ENCODE results near the gene KCTD17. TPM values are rescaled to one million over a fixed set of nuclear protein-coding genes. Genes with fewer than 3 reads are reported as not detected.
A peak's percentile ranks its signal among the peaks of the same experiment; 100 is the strongest.

The KCTD17 gene
- total and polyA plus RNA-seq, 2 of the 13 experiments (the other 11 are each of a cell fraction or from before 2014, with no cell fraction given), result 5.3 to 11.7 TPM

DNA sequence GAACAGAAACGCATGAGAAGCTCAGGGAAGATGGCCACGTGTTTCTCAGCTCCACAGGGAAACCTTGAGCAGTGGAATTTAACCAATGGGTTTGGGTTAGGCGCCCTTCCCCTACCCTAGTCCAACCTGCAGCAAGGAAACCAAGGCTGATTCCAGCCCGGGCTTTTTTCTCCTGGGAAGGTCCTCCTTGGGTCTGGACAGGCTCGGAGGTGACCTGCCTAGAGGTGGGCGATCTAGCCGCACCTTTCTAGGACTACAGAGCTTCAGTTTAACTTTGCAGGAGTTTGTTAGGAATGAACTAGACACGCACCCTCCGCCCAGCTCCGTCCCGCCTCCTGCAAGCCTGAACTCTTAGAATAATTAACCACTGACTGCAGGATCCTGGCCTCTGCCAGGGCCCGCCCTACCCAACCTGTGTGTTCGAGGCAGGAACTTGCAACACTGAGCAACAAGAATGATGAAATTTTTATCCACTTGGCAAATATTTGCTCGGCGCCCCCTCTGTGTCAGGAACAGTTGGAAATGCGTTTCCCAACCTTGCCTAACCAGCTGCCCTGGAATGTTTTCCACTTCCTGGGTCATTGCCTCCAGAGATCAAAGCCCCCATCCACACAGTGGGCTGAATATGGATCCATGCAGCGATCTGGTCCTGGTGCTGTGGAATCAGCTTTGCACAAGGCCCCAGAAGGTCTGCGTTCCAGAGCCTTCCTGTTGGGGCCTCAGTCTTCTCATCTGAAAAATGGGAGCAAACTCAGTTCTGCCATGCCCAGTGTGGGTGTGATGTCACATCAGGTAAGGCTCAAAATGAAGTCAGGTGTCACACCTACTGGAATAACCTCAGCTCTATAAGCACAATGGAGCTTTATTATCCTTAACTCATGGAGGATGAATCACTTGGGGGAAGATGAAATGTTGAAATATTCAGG lies 18.7 kb upstream of the KCTD17 start (continued):
- TF ChIP-seq, protein P1, sequence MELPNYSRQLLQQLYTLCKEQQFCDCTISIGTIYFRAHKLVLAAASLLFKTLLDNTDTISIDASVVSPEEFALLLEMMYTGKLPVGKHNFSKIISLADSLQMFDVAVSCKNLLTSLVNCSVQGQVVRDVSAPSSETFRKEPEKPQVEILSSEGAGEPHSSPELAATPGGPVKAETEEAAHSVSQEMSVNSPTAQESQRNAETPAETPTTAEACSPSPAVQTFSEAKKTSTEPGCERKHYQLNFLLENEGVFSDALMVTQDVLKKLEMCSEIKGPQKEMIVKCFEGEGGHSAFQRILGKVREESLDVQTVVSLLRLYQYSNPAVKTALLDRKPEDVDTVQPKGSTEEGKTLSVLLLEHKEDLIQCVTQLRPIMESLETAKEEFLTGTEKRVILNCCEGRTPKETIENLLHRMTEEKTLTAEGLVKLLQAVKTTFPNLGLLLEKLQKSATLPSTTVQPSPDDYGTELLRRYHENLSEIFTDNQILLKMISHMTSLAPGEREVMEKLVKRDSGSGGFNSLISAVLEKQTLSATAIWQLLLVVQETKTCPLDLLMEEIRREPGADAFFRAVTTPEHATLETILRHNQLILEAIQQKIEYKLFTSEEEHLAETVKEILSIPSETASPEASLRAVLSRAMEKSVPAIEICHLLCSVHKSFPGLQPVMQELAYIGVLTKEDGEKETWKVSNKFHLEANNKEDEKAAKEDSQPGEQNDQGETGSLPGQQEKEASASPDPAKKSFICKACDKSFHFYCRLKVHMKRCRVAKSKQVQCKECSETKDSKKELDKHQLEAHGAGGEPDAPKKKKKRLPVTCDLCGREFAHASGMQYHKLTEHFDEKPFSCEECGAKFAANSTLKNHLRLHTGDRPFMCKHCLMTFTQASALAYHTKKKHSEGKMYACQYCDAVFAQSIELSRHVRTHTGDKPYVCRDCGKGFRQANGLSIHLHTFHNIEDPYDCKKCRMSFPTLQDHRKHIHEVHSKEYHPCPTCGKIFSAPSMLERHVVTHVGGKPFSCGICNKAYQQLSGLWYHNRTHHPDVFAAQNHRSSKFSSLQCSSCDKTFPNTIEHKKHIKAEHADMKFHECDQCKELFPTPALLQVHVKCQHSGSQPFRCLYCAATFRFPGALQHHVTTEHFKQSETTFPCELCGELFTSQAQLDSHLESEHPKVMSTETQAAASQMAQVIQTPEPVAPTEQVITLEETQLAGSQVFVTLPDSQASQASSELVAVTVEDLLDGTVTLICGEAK (IDR thresholded peaks at IDR 0.05), result no peak
- TF ChIP-seq, protein P1 (CRISPR knock-in tag; IDR thresholded peaks at IDR 0.05), result peak; percentile 56; the same call in 1 of the 2 replicates
- TF ChIP-seq RNF2 (conservative IDR thresholded peaks at IDR 0.05; ENCODE audit: low read depth), result no peak
- TF ChIP-seq HOXA3 (CRISPR knock-in tag; IDR thresholded peaks at IDR 0.05), result peak; percentile 95
- TF ChIP-seq ZNF652 (CRISPR knock-in tag; IDR thresholded peaks at IDR 0.05; ENCODE audit: borderline replicate concordance, low read depth), result peak; percentile 41; the same call in 1 of the 2 replicates
- TF ChIP-seq REXO4 (CRISPR knock-in tag; IDR thresholded peaks at IDR 0.05; ENCODE audit: borderline replicate concordance), result 0 out of 2 replicates have a peak, but pooled peaks have one; percentile 67
- TF ChIP-seq TP53 (CRISPR knock-in tag; conservative IDR thresholded peaks at IDR 0.05), result peak; percentile 19; the same call in 1 of the 2 replicates
- TF ChIP-seq, protein P2, sequence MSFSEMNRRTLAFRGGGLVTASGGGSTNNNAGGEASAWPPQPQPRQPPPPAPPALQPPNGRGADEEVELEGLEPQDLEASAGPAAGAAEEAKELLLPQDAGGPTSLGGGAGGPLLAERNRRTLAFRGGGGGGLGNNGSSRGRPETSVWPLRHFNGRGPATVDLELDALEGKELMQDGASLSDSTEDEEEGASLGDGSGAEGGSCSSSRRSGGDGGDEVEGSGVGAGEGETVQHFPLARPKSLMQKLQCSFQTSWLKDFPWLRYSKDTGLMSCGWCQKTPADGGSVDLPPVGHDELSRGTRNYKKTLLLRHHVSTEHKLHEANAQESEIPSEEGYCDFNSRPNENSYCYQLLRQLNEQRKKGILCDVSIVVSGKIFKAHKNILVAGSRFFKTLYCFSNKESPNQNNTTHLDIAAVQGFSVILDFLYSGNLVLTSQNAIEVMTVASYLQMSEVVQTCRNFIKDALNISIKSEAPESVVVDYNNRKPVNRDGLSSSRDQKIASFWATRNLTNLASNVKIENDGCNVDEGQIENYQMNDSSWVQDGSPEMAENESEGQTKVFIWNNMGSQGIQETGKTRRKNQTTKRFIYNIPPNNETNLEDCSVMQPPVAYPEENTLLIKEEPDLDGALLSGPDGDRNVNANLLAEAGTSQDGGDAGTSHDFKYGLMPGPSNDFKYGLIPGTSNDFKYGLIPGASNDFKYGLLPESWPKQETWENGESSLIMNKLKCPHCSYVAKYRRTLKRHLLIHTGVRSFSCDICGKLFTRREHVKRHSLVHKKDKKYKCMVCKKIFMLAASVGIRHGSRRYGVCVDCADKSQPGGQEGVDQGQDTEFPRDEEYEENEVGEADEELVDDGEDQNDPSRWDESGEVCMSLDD (CRISPR knock-in tag; IDR thresholded peaks at IDR 0.05; ENCODE audit: borderline replicate concordance), result peak; percentile 83; the same call in 1 of the 2 replicates
- peak; percentile 66; the same call in 1 of the 2 replicates for TF ChIP-seq NKX3-1 (CRISPR knock-in tag; IDR thresholded peaks at IDR 0.05)
- peak; percentile 92 for TF ChIP-seq POLR2AphosphoS5 (IDR thresholded peaks at IDR 0.05; ENCODE audit: low read depth, low read length)
- TF ChIP-seq STAG1 (CRISPR knock-in tag; IDR thresholded peaks at IDR 0.05), result no peak
- peak; percentile 93; the same call in 1 of the 2 replicates for TF ChIP-seq SNAPC2 (CRISPR knock-in tag; IDR thresholded peaks at IDR 0.05)
- TF ChIP-seq, protein P3, sequence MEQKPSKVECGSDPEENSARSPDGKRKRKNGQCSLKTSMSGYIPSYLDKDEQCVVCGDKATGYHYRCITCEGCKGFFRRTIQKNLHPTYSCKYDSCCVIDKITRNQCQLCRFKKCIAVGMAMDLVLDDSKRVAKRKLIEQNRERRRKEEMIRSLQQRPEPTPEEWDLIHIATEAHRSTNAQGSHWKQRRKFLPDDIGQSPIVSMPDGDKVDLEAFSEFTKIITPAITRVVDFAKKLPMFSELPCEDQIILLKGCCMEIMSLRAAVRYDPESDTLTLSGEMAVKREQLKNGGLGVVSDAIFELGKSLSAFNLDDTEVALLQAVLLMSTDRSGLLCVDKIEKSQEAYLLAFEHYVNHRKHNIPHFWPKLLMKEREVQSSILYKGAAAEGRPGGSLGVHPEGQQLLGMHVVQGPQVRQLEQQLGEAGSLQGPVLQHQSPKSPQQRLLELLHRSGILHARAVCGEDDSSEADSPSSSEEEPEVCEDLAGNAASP (CRISPR knock-in tag; IDR thresholded peaks at IDR 0.05; ENCODE audit: borderline replicate concordance), result peak; percentile 96
- peak; percentile 77 for TF ChIP-seq ZBTB38 (CRISPR knock-in tag; IDR thresholded peaks at IDR 0.05)
- TF ChIP-seq, protein P4, sequence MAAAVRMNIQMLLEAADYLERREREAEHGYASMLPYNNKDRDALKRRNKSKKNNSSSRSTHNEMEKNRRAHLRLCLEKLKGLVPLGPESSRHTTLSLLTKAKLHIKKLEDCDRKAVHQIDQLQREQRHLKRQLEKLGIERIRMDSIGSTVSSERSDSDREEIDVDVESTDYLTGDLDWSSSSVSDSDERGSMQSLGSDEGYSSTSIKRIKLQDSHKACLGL (CRISPR knock-in tag; IDR thresholded peaks at IDR 0.05), result peak; percentile 46; the same call in 1 of the 2 replicates
